ENCODE results near the gene CDC42SE2. TPM values are rescaled to one million over a fixed set of nuclear protein-coding genes. Genes with fewer than 3 reads are reported as not detected.

Gene CDC42SE2
- total RNA-seq, 1 experiment from 2014 or later, result 23.2 TPM

DNA sequence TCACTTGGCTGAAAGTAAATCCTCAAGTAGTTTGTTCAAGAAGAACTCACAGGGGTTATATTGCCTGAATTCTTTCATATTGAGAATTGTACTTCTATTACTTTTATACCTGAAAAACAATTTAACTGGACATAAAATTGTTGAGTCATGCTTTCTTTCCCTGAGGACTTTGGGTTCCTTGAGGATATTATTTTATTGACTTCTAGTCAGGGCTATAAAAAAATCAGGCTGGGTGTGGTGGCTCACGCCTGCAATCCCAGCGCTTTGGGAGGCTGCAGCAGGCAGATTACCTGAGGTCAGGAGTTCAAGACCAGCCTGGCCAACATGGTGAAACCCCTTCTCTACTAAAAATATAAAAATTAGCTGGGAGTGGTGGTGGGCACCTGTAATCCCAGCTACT lies 17.9 kb upstream of the CDC42SE2 start:
- H3K14ac ChIP-seq (ENCODE audit: insufficient read depth, low read length), result no peak overlapping the region
- no peak overlapping the region for H2BK15ac ChIP-seq (ENCODE audit: low read depth, low read length)
- H4K91ac ChIP-seq (ENCODE audit: insufficient read length, low read depth, low read length), result no peak overlapping the region
- no peak overlapping the region for H2BK120ac ChIP-seq (ENCODE audit: low read depth, low read length, poor library complexity, severe bottlenecking)
- H2BK12ac ChIP-seq (ENCODE audit: insufficient read length, low read depth, low read length), result no peak overlapping the region
- H3K79me2 ChIP-seq (ENCODE audit: insufficient read depth, low read length), result no peaks in the 10 kb centered on the region
- H2BK20ac ChIP-seq (ENCODE audit: low read depth, low read length, poor library complexity, severe bottlenecking), result no peak overlapping the region
- Mint-ChIP-seq H3K9me3 (peaks cover 8 to 9% of the 10 kb centered on the region in 2 experiments; a peak in 3 of 5 replicates), H3K27ac (no peak overlapping the region), H3K4me3 (no peak overlapping the region), H3K27me3 (ENCODE audit: low read depth) (no peaks in the 10 kb centered on the region), H3K36me3 (ENCODE audit: insufficient read depth in 1 of 3, low read depth in 3 of 3) (peaks cover 0 to 8% (median 2%) of the 10 kb centered on the region in 3 experiments; a peak in 2 of 7 replicates), H3K4me1 (no peaks in the 10 kb centered on the region)
- H3K9me3 ChIP-seq (ENCODE audit: control insufficient read depth, low read depth, low read length), result no peaks in the 10 kb centered on the region
- WGBS (ENCODE audit: extremely low coverage, insufficient read length, low lambda C conversion rate), result no CpG with 5 or more reads among the region's 2 CpGs
- no peak for DNase-seq
- H3T11ph ChIP-seq (ENCODE audit: low read length), result no peak overlapping the region
- H3K27me3 ChIP-seq (ENCODE audit: insufficient read depth, low read length), result no peaks in the 10 kb centered on the region
- H2AK5ac ChIP-seq (ENCODE audit: insufficient read length, low read length), result no peak overlapping the region
- TF ChIP-seq, protein P1, sequence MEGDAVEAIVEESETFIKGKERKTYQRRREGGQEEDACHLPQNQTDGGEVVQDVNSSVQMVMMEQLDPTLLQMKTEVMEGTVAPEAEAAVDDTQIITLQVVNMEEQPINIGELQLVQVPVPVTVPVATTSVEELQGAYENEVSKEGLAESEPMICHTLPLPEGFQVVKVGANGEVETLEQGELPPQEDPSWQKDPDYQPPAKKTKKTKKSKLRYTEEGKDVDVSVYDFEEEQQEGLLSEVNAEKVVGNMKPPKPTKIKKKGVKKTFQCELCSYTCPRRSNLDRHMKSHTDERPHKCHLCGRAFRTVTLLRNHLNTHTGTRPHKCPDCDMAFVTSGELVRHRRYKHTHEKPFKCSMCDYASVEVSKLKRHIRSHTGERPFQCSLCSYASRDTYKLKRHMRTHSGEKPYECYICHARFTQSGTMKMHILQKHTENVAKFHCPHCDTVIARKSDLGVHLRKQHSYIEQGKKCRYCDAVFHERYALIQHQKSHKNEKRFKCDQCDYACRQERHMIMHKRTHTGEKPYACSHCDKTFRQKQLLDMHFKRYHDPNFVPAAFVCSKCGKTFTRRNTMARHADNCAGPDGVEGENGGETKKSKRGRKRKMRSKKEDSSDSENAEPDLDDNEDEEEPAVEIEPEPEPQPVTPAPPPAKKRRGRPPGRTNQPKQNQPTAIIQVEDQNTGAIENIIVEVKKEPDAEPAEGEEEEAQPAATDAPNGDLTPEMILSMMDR (conservative IDR thresholded peaks at IDR 0.05), result no peak
- no peak overlapping the region for H3K23ac ChIP-seq (ENCODE audit: insufficient read length, low read depth, low read length)
- H3K18ac ChIP-seq (ENCODE audit: insufficient read length, low read depth, low read length), result no peak overlapping the region
- H3K27ac ChIP-seq (ENCODE audit: insufficient read length, low read depth, low read length), result no peak overlapping the region
- no peak overlapping the region for H2BK5ac ChIP-seq (ENCODE audit: insufficient read length, low read length)
- no peaks in the 10 kb centered on the region for H3K4me1 ChIP-seq (ENCODE audit: insufficient read depth, low read length)
- H4K8ac ChIP-seq (replicated peaks; ENCODE audit: insufficient read length, low read depth, low read length), result no peak overlapping the region
- no peak overlapping the region for H3K9ac ChIP-seq (ENCODE audit: extremely low read depth, insufficient read length, low read length)
- no peak overlapping the region for H3K4me2 ChIP-seq (ENCODE audit: insufficient read depth, insufficient read length, low read length)
- no peak overlapping the region for H4K5ac ChIP-seq (ENCODE audit: insufficient read length, low read depth, low read length)
- H4K20me1 ChIP-seq (ENCODE audit: control insufficient read depth, insufficient read depth, insufficient read length), result no peaks in the 10 kb centered on the region
- H3K79me1 ChIP-seq (ENCODE audit: insufficient read depth, low read depth, low read length, poor library complexity, severe bottlenecking), result no peaks in the 10 kb centered on the region
- no peak overlapping the region for H3K56ac ChIP-seq (ENCODE audit: insufficient read length, low read depth, low read length)
- no peaks in the 10 kb centered on the region for H3K23me2 ChIP-seq (ENCODE audit: insufficient read length, low read depth, low read length, poor library complexity, severe bottlenecking)
- no peak overlapping the region for H3K4ac ChIP-seq (ENCODE audit: low read depth, low read length)
- no peak overlapping the region for H2AFZ ChIP-seq (ENCODE audit: low read length)
